Measurements from ENCODE around the gene FARP1.

- no peak for TF ChIP-seq CTCF (IDR thresholded peaks at IDR 0.05)
- peak in 1 of 4 donors; percentile 27 for TF ChIP-seq POLR2AphosphoS5 (IDR thresholded peaks at IDR 0.05)
- no peak for TF ChIP-seq EP300 (IDR thresholded peaks at IDR 0.05)
Measured at GRCh38 chr13:98327371-98328270, 184.7 kb downstream of the FARP1 start.

Measured in sigmoid colon (tissue), 4 donors.